Rectal smooth muscle tissue (tissue), 1 donor: ENCODE measurements around the gene C22orf23.

ENCODE experiments used
- H3K27ac ChIP-seq: one replicate; pipeline ENCODE4 v1.7.0; 2013; ENCODE audit warnings: low read depth, low read length, inconsistent platforms
- H3K27me3 ChIP-seq: one replicate; pipeline ENCODE4 v1.7.0; 2013; ENCODE audit warnings: low read length; ENCODE audit not compliant: control insufficient read depth, insufficient read depth
- H3K36me3 ChIP-seq: one replicate; pipeline ENCODE4 v1.7.0; 2013; ENCODE audit warnings: low read length; ENCODE audit not compliant: control insufficient read depth, insufficient read depth
- H3K4me1 ChIP-seq: one replicate; pipeline ENCODE4 v1.7.0; 2013; ENCODE audit warnings: low read length; ENCODE audit not compliant: control insufficient read depth, insufficient read depth
- H3K4me3 ChIP-seq: one replicate; pipeline ENCODE4 v1.7.0; 2013; ENCODE audit warnings: low read length
- H3K9ac ChIP-seq: one replicate; pipeline ENCODE4 v1.7.0; 2013; ENCODE audit warnings: low read length

C22orf23 gene

GRCh38 chr22:37940698-37941376, 12.6 kb downstream of the C22orf23 start:
- Histone ChIP-seq H3K36me3 (peaks cover 27% of the 10 kb centered on the region), H3K4me3 (no peak overlapping the region), H3K27me3 (no peaks in the 10 kb centered on the region), H3K9ac (no peak overlapping the region), H3K27ac (no peak overlapping the region), H3K4me1 (no peaks in the 10 kb centered on the region)

- H3K27me3 ChIP-seq = no peaks in the 10 kb centered on the region
- H3K4me3 ChIP-seq = no peak overlapping the region
- peak overlapping the region; percentile 84 for H3K27ac ChIP-seq
- peaks cover 37% of the 10 kb centered on the region for H3K36me3 ChIP-seq
- H3K4me1 ChIP-seq = peaks cover 9% of the 10 kb centered on the region
- H3K9ac ChIP-seq = peak overlapping the region; percentile 34
These were observed 19.6 kb downstream of the C22orf23 start for GRCh38 chr22:37933711-37934376.

- H3K27me3 ChIP-seq = no peaks in the 10 kb centered on the region
- peak overlapping the region; percentile 34 for H3K9ac ChIP-seq
- peak overlapping the region; percentile 84 for H3K27ac ChIP-seq
- peaks cover 41% of the 10 kb centered on the region for H3K36me3 ChIP-seq
- H3K4me1 ChIP-seq = peaks cover 9% of the 10 kb centered on the region
- H3K4me3 ChIP-seq = no peak overlapping the region
These were observed 20.4 kb downstream of the C22orf23 start for GRCh38 chr22:37932821-37933578.

DNA sequence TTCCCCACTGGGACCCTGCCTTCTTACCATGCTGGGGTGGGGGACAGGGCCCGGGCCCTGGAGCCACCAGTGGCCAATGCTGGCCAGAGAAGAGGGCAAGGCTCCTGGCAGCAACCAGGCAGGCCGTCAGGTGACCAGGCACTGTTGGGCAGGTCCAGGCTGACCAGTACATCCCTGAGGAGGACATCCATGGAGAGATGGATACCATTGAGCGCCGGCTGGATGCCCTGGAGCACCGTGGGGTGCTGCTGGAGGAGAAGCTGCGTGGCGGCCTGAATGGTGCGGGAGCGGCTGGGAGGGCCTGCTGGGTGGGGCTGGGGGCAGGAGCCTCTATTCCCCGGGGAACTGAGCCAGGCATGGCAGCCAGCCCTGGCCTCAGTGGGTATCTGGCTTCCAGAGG, 21.0 kb downstream of the C22orf23 start:
- no peak overlapping the region for H3K4me3 ChIP-seq
- H3K9ac ChIP-seq = no peak overlapping the region
- H3K27me3 ChIP-seq = no peaks in the 10 kb centered on the region
- H3K27ac ChIP-seq = peak overlapping the region; percentile 84
- peaks cover 39% of the 10 kb centered on the region for H3K36me3 ChIP-seq
- H3K4me1 ChIP-seq = peaks cover 9% of the 10 kb centered on the region

DNA sequence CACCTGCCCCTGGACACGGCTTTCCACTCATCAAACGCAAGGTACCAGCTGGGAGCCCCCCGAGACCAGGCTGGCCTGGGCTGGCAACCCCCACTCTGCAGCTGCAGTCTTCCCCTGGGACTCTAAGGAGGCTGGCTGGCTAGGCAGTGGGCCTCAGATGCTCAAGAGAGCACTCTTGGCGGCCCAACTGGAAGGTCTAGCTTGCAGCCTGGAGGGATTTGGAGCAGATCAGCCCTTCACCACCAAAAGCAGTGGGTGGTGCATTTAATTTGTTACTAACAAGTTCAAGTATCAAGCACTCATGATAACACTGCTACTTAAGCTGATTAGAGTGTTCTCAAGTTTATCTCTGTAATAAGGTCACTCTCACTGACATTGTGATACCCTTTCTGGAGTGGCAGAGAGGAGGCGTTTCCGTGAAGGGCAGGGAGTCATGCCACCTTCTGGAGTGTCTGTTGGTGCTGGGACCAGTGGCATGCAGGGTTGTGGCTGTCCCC, 21.5 kb downstream of the C22orf23 start:
- H3K4me1 ChIP-seq = peaks cover 9% of the 10 kb centered on the region
- H3K27ac ChIP-seq = peak overlapping the region; percentile 84
- no peaks in the 10 kb centered on the region for H3K27me3 ChIP-seq
- no peak overlapping the region for H3K4me3 ChIP-seq
- H3K9ac ChIP-seq = no peak overlapping the region
- H3K36me3 ChIP-seq = peaks cover 38% of the 10 kb centered on the region

DNA sequence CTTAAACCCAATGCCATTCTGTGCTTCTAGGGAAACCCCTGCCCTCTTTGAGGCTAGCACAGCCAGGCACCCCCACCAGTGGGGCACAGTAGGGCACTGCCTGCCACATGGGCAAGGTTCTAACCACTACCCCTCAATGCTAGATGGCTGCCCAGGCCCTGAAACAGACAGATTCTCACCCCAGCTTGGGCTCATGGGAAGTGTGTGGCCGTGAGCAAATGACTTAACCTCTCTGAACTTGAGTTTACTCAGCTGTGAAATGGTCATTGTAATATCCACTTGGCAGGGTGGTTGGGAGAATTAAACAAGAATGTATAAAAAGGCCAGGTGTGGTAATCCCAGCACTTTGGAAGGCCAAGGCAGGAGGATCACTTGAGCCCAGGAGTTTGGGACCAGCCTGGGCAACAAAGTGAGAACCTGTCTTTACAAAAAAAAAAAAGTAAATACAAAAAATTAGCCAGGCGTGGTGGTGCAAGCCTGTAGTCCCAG, 22.4 kb downstream of the C22orf23 start:
- peaks cover 46% of the 10 kb centered on the region for H3K36me3 ChIP-seq
- peaks cover 9% of the 10 kb centered on the region for H3K4me1 ChIP-seq
- peak overlapping the region; percentile 11 for H3K27ac ChIP-seq
- no peak overlapping the region for H3K9ac ChIP-seq
- H3K4me3 ChIP-seq = no peak overlapping the region
- no peaks in the 10 kb centered on the region for H3K27me3 ChIP-seq

DNA sequence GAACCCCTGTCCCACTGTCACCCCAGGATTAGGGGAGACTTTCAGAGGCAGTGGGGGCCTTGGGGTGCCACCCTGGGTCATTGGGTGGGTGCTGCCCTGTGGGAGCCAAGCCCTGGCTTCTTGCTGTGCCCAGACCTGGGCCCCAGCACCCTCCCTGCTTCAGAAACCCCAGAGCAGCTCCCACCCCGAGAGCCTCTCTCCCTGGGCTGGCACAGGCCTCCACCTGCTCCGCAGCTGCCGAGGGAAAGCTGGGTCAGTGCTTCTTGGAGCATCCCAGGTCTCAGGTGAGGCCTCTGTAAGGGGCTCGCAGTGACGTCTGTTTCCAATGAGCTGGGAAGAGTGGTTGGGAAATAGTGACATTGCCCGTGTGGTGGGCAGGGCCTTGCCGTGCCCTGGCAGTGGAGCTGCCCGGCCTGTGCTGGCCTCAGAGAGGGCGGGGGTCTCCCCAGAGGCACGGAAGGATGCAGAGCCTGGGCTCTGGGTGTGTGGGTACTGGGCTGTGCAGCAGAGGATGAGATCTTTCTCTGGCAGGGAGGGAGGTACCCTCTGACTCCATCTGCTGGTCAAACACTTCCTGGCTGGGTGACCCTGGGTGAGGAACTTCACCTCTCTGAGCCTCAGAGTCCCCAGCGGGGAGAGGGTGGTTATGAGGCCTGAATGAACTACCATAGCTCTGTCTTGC, 23.0 kb downstream of the C22orf23 start:
- Histone ChIP-seq H3K9ac (no peak overlapping the region), H3K36me3 (peaks cover 51% of the 10 kb centered on the region), H3K27ac (peak overlapping the region; percentile 34), H3K4me3 (no peak overlapping the region), H3K27me3 (no peaks in the 10 kb centered on the region), H3K4me1 (peaks cover 9% of the 10 kb centered on the region)

GRCh38 chr22:37929390-37929789, 24.0 kb downstream of the C22orf23 start:
- peak overlapping the region; percentile 34 for H3K27ac ChIP-seq
- no peak overlapping the region for H3K4me3 ChIP-seq
- H3K9ac ChIP-seq = no peak overlapping the region
- peaks cover 61% of the 10 kb centered on the region for H3K36me3 ChIP-seq
- peaks cover 9% of the 10 kb centered on the region for H3K4me1 ChIP-seq
- no peaks in the 10 kb centered on the region for H3K27me3 ChIP-seq

DNA sequence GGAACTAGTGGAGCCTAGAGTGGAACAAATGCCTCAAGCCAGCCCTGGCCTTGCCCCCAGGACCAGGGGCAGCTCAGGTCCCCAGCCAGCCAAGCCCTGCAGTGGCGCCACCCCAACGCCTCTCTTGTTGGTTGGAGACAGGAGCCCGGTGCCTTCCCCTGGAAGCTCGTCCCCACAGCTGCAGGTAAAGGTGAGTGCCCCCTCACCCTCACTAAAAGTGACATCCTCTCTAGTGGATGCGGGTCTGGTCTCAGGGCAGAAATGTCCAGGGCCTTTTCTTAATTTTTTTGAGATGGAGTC, 25.8 kb downstream of the C22orf23 start:
- no peak overlapping the region for H3K9ac ChIP-seq
- H3K4me3 ChIP-seq = no peak overlapping the region
- H3K27me3 ChIP-seq = no peaks in the 10 kb centered on the region
- no peaks in the 10 kb centered on the region for H3K4me1 ChIP-seq
- H3K27ac ChIP-seq = no peak overlapping the region
- H3K36me3 ChIP-seq = peaks cover 58% of the 10 kb centered on the region

DNA sequence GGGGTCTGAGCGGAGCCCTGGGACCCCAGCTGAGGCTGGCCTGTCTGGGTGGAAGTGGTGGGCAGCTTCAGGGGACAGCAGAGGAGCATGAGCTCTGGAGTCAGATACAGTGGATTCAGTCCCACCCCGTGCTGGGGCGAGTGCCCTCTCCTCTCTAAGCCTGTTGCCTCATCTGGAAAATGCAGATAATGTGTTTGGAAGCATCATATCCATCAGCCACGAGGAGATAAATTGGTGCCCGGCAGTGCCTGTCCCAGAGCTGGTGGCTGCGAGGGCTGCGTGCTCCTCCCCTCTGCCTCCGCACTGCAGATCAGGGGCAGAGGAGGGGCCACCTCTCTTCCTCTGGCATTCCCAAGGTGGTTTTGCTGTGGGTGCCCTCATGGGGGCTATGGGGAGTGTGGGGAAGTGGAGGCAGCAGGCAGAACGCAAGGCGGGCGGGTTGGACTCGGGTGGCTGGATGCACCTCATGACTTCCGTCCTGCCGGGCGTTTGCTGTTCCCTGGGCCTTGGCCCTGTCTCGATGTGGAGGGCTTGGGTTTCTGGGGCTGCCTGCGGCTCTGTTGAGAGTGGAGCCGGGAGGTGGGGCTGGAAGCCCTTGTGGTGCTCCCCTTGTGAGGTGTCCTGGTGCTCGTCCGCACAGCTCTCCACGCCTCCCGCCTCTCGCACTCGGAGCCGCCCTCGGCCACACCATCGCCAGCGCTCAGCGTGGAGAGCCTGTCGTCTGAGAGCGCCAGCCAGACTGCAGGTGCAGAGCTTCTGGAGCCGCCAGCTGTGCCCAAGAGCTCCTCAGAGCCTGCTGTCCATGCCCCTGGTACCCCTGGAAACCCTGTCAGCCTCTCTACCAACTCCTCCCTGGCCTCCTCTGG, 26.4 kb downstream of the C22orf23 start:
- H3K4me3 ChIP-seq = no peak overlapping the region
- H3K36me3 ChIP-seq = peaks cover 53% of the 10 kb centered on the region
- no peak overlapping the region for H3K9ac ChIP-seq
- peak overlapping the region; percentile 24 for H3K27ac ChIP-seq
- no peaks in the 10 kb centered on the region for H3K27me3 ChIP-seq
- H3K4me1 ChIP-seq = no peaks in the 10 kb centered on the region

- Histone ChIP-seq H3K36me3 (peaks cover 47% of the 10 kb centered on the region), H3K9ac (no peak overlapping the region), H3K4me1 (no peaks in the 10 kb centered on the region), H3K4me3 (no peak overlapping the region), H3K27ac (peak overlapping the region; percentile 24), H3K27me3 (no peaks in the 10 kb centered on the region)
These were observed 27.0 kb downstream of the C22orf23 start for GRCh38 chr22:37926358-37926757.
